Endothelial cell of hepatic sinusoid (primary cell): ENCODE data around the gene CHRNA9.

Experiments used
- in situ Hi-C: cut with HindIII; loops from 2 replicates; pipeline ENCODE4 v1.10.0; 2017; ENCODE audit warnings: low sequenced_read_pairs

The CHRNA9 gene

DNA sequence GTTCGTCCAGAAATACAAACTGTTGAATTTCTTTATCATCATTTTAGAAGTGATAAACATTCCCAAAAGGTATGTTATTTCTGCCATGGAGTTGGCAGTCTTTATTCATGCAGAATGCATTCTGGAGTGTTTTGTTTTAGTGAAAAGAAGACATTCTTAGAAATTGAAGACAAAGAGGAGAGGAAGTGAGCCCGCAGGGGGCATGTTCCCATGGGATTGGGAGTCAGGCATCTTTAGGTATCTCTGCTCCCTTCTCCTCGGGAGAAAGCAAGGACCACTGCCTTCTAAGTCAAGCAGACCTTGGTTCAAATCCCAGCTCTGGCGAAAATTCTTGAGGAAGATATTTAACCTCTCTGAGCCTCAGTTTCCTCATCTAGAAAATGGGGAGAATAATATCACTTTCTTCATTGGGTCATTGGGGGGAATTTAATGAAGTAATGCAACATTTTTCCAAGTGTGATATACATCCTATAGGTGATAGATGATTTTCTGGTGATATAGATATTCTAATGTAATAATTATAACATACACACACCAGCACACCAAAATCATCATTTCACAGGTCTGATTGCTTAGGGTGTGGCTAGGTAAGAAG lies 26.5 kb upstream of the CHRNA9 start:
- in situ Hi-C loops, result loop anchor here (5.0 kb wide), 1 partner anchor 96 kb away; no protein-coding TSS in a partner anchor

GRCh38 chr4:40309250-40309774 lies 25.8 kb upstream of the CHRNA9 start:
- in situ Hi-C loops, result loop anchor here (5.0 kb wide), 1 partner anchor 97 kb away; no protein-coding TSS in a partner anchor

DNA sequence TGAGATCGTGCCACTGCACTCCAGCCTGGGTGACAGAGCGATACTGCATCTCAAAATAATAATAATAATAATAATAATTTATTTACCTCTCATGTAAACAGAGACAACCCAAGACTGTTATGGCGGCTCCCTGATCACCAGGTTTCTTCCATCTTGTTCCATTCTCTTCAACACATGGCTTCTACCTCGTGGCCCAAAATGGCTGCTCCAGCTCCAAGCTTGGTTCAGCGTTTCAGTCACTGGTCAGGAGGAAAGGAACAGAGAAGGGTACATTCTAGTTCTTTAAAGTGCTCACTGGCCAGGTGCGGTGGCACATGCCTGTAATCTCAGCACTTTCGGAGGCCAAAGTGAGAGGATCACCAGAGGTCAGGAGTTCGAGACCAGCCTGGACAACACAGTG lies 24.9 kb upstream of the CHRNA9 start:
- in situ Hi-C loops, result loop anchor here (10.0 kb wide), 1 partner anchor 165 kb away; no protein-coding TSS in a partner anchor

GRCh38 chr4:40311811-40312346 lies 23.3 kb upstream of the CHRNA9 start:
- in situ Hi-C loops, result loop anchor here (10.0 kb wide), 1 partner anchor 167 kb away; no protein-coding TSS in a partner anchor

GRCh38 chr4:40314951-40315350 lies 20.2 kb upstream of the CHRNA9 start:
- in situ Hi-C loops, result loop anchor here (10.0 kb wide), 1 partner anchor 170 kb away; no protein-coding TSS in a partner anchor

DNA sequence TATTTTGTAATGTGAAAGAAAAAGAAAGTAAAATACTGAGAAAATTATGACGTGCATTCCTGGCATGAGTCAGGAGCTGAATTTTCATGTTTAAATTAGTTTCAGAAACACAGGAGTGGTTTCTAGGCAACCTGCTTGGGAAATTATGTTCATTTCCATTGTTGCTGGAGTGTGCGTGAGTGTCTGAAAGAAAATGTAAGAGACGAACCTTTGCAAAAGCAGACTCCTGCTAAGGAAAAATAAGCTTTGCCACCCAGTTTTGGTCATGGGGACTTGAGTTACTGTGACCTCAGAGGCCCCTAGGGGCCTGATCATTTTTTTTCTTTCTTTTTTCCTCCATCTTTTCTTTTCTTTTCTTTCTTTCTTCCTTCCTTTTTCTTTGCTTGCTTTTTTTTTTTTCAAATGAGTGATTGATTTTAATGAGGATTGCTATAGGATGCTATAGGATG lies 18.8 kb upstream of the CHRNA9 start:
- in situ Hi-C loops, result loop anchor here (10.0 kb wide), 1 partner anchor 172 kb away; no protein-coding TSS in a partner anchor

GRCh38 chr4:40316782-40317635 lies 18.1 kb upstream of the CHRNA9 start:
- in situ Hi-C loops, result loop anchor here (10.0 kb wide), 1 partner anchor 172 kb away; no protein-coding TSS in a partner anchor

DNA sequence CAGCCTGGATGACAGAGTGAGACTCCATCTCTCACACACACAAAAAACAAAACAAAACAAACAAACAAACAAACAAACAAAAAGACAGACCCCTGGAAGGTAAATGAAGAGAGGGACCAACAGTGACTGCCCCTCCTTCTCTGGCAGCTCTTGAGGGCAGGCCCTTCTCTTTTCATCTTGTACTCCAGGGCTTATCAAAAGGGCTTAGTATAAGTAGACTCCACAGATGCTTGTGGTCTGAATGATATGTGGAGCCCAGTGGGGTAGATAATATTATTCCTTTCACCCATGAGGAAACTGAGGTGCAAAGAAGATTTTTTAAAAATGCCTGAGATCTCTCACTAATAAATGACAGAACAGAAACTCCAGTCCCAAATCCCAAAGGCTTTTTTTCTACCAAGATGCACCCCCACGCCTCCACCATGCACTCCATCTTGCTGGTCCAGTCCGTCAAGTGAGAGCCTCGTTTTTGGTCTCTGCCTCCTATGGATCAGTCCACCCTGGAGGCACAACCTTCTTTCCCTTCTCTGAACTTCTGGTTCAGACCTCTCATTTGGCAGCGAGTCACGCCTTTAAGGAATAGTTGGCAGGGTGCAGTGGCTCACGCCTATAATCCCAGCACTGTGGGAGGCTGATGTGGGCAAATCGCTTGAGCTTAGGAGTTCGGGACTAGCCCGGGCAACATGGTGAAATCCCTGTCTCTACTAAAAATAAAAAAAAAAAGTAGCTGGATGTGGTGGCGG lies 17.0 kb upstream of the CHRNA9 start:
- in situ Hi-C loops, result loop anchor here (10.0 kb wide), 1 partner anchor 173 kb away; no protein-coding TSS in a partner anchor

DNA sequence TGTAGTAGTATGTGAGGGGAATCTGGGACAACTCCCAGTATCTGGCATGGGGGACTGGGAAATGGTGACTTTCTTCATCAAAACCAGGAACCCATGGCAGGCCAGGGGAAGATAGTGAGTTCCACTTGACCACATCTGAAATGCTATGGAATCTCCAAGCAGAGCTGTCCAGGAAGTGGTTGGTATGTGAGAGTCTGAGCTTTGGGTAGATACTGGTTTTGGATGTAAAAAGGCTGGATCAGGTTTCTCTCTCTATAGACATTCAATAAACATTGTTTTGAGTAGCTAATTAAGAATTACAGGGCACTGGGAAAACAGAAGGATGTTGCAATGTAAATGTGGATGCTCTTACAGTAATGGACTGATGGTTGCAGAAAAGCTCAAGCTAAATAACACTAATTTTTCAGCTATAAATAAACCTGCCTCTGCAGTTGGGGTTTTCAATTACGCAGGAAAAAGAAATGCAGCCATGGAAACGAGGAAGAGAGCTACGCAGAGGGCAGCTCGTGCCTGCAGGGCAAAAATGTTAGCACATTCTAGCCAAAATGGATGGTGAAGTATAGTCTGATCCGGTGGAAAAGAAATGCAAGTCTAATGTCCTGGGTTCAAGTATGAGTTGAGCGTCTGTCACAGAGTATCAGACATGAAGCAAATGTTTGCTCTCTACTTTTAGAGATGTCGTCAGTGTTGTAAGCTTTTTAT lies 13.4 kb upstream of the CHRNA9 start:
- in situ Hi-C loops, result no loop called here

- in situ Hi-C loops, result no loop called here
Measured at GRCh38 chr4:40322811-40323210, 12.3 kb upstream of the CHRNA9 start.

- in situ Hi-C loops, result no loop called here
Measured at GRCh38 chr4:40323866-40324265, 11.3 kb upstream of the CHRNA9 start.

DNA sequence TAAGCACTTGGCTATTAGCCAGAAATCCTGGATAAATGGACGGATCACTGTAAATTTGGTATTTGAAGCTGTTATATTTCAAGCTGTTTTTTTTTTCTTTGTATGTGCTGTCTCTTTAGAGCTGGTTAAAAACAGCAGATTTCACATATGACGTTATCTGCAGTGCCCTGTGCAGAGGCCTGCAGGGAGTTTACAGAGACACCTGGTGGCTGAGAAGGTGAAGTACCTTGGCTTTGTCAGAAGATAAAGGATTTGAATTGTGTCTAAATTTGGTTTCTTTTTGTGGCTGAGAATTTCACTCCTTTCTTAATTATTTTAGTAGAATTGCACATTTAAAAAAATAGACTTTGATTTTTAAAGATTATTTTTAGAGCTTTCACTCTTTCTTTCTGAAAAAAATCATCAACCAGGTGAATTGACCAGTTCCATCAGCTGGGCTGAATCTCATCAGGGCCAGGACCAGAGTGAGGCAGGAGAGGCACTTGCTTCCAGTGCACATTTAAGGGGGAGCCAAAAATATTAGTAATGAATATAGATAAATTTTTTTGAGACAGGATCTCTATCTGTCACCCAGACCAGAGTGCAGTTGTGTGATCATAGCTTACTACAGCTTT lies 9.6 kb upstream of the CHRNA9 start:
- in situ Hi-C loops, result no loop called here

GRCh38 chr4:40327340-40327739 lies 7.8 kb upstream of the CHRNA9 start:
- in situ Hi-C loops, result no loop called here

- in situ Hi-C loops, result no loop called here
Measured at GRCh38 chr4:40328383-40328782, 6.8 kb upstream of the CHRNA9 start.

GRCh38 chr4:40329805-40330204 lies 5.3 kb upstream of the CHRNA9 start:
- in situ Hi-C loops, result no loop called here

GRCh38 chr4:40330536-40330935 lies 4.6 kb upstream of the CHRNA9 start:
- in situ Hi-C loops, result no loop called here

GRCh38 chr4:40331101-40331745 lies 3.9 kb upstream of the CHRNA9 start:
- in situ Hi-C loops, result no loop called here

DNA sequence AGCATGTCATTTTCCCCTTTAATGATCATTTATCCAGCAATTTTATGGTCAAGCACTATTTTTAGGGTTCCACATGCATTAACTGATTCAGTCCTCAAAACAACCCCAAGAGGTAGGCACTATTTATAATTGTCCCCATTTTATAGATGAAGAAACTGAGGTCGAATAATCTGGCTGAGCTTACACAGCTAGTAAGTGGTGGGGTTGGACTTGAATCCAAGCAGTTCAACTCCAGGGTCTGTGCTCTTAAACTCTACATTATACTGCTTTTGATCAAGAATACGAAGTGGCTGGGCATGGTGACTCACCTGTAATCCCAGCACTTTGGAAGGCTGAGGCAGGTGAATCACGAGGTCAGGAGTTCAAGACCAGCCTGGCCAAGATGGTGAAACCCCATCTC lies 3.2 kb upstream of the CHRNA9 start:
- in situ Hi-C loops, result no loop called here

GRCh38 chr4:40333921-40334352 lies 1.2 kb upstream of the CHRNA9 start:
- in situ Hi-C loops, result no loop called here
